HepG2 (cell line): ENCODE data around the gene PADI4. TPM values are rescaled to one million over a fixed set of nuclear protein-coding genes. Genes with fewer than 3 reads are reported as not detected.
"Not testable (repeated sequence)": the region's sequence is repeated elsewhere in the genome, so short reads cannot be mapped to it uniquely, and the experiment has no call there.

ENCODE experiments used
- ATAC-seq: fragments of 200-7000 bp; cut with Tn5 transposase; 3 replicates; pipeline ENCODE4 v1.9.1; 2020; ENCODE audit warnings: mild to moderate bottlenecking, moderate library complexity
- BruUV-seq: library from RNA; stranded (reverse); fragments of 400-500 nt; replicated peaks from 2 replicates; lab custom pipeline; 2021; lab: Mats Ljungman, UMichigan
- CTCF ChIA-PET: fragments of 300-600 bp; formaldehyde crosslinking; extraction: SDS; loops from one replicate; lab custom pipeline; 2021; ENCODE audit warnings: low total read pairs, inconsistent platforms, low intra/inter-chr PET ratio; lab: Yijun Ruan, JAX
- POLR2A ChIA-PET: fragments of 350-600 bp; sonication (Branson Sonifier 250); formaldehyde crosslinking; loops from one replicate; lab custom pipeline; 2020; ENCODE audit warnings: antibody characterized with exemption, inconsistent platforms; lab: Yijun Ruan, JAX
- DNase-seq: peaks from one replicate; pipeline ENCODE4 v3.0.0-alpha.2; 2015; ENCODE audit warnings: low spot score
- FAIRE-seq: peaks from 3 replicates; lab custom pipeline; 2011; peaks lifted over from hg19 to GRCh38; lab: Jason Lieb, UNC
- H2AFZ ChIP-seq: one replicate; pipeline ENCODE4 v1.6.1; 2011; ENCODE audit warnings: low read length, inconsistent platforms
- H3K27ac ChIP-seq: fragments of 300-600 bp; 3 replicates; pipeline ENCODE4 v1.8.0; 2011; ENCODE audit warnings: mixed run types, mild to moderate bottlenecking, mixed read lengths, low read length, inconsistent platforms; ENCODE audit not compliant: insufficient read depth; ENCODE audit errors: extremely low read length
- H3K27me3 ChIP-seq, 2 experiments: fragments of 200-600 bp in 1 of 2; 2 replicates in 1 of 2; 3 replicates in 1 of 2; pipeline versions ENCODE4 v1.6.0 to v1.8.0; 2011; ENCODE audit warnings: low read length in 2 of 2, mild to moderate bottlenecking in 2 of 2, moderate library complexity in 2 of 2, inconsistent platforms in 1 of 2; ENCODE audit not compliant: insufficient read depth in 2 of 2, control insufficient read depth in 1 of 2
- H3K36me3 ChIP-seq, 2 experiments: fragments of 200-600 bp in 1 of 2; replicated peaks in 1 of 2; 2 replicates in 1 of 2; 3 replicates in 1 of 2; pipeline versions ENCODE4 v1.5.1 to v1.8.0; 2011; ENCODE audit warnings: low read length in 2 of 2, inconsistent platforms in 1 of 2; ENCODE audit not compliant: insufficient read depth in 2 of 2, control insufficient read depth in 1 of 2
- H3K4me1 ChIP-seq: 2 replicates; pipeline ENCODE4 v1.5.1; 2012; ENCODE audit warnings: low read length, inconsistent platforms; ENCODE audit not compliant: insufficient read depth
- H3K4me2 ChIP-seq: 2 replicates; pipeline ENCODE4 v1.6.0; 2011; ENCODE audit warnings: low read depth, low read length, inconsistent platforms
- H3K4me3 ChIP-seq, 3 experiments: fragments of 200-600 bp in 1 of 3; sonication (generic), shearing (Covaris generic) in 1 of 3; replicated peaks in 1 of 3; 2 replicates each; pipeline ENCODE4 v1.5.1; 2011 to 2016; ENCODE audit warnings: low read length in 3 of 3, inconsistent platforms in 2 of 3, low read depth in 2 of 3, mild to moderate bottlenecking in 2 of 3, control low read depth in 1 of 3, mixed read lengths in 1 of 3; ENCODE audit not compliant: insufficient read depth in 1 of 3
- H3K79me2 ChIP-seq: one replicate; pipeline ENCODE4 v1.6.1; 2011; ENCODE audit warnings: low read length, inconsistent platforms; ENCODE audit not compliant: insufficient read depth
- H3K9ac ChIP-seq: 2 replicates; pipeline ENCODE4 v1.6.0; 2011; ENCODE audit warnings: mild to moderate bottlenecking, low read depth, low read length, inconsistent platforms; ENCODE audit not compliant: insufficient read depth
- H3K9me3 ChIP-seq: 2 replicates; pipeline ENCODE4 v1.5.1; 2012; ENCODE audit warnings: mild to moderate bottlenecking, low read length
- H4K20me1 ChIP-seq: 2 replicates; pipeline ENCODE4 v1.6.0; 2011; ENCODE audit warnings: inconsistent platforms, mild to moderate bottlenecking, low read length, moderate library complexity; ENCODE audit not compliant: insufficient read depth
- WGBS: methylation state at CpG from one replicate; pipeline ENCODE4 v1.1.6; 2017; ENCODE audit warnings: low lambda C conversion rate; 5-methylcytosine and 5-hydroxymethylcytosine counted together
- in situ Hi-C: cut with HindIII; loops from 2 replicates; pipeline ENCODE4 v1.10.0; 2017; ENCODE audit warnings: low pct_unique_long_range_greater_than_20kb; ENCODE audit not compliant: extremely low pct_ligation_motif_present
- intact Hi-C: fragments of 100-400 bp; cut with micrococcal nuclease; formaldehyde crosslinking; loops from one replicate; pipeline ENCODE4 v1.10.0; 2022; ENCODE audit not compliant: unreplicated experiment
- polyA plus RNA-seq, 8 experiments: library from polyadenylated mRNA; depleted of rRNA in 3 of 8; stranded (reverse) in 7 of 8; unstranded in 1 of 8; fragments of >200 nt; fragmentation: Illumina TruSeq in 4 of 8; extraction: Trizol in 4 of 8; gene quantifications; 2 replicates each; pipeline versions ENCODE4 v1.2.1 to v1.2.3, GENCODE V29; 2011 to 2016; ENCODE audit warnings: low read depth in 4 of 8, missing spikeins in 1 of 8, mixed read lengths in 1 of 8; ENCODE audit not compliant: insufficient read depth in 1 of 8
- total RNA-seq, 5 experiments: library from RNA; depleted of rRNA; stranded (reverse); fragments of >200 nt; fragmentation: Illumina TruSeq; extraction: Trizol; gene quantifications; 2 replicates each; pipeline ENCODE4 v1.2.3, GENCODE V29; 2016; ENCODE audit warnings: low read depth in 1 of 5

The PADI4 gene
- total and polyA plus RNA-seq, 2 of the 13 experiments (the other 11 are each of a cell fraction or from before 2014, with no cell fraction given), result 0.04 TPM

DNA sequence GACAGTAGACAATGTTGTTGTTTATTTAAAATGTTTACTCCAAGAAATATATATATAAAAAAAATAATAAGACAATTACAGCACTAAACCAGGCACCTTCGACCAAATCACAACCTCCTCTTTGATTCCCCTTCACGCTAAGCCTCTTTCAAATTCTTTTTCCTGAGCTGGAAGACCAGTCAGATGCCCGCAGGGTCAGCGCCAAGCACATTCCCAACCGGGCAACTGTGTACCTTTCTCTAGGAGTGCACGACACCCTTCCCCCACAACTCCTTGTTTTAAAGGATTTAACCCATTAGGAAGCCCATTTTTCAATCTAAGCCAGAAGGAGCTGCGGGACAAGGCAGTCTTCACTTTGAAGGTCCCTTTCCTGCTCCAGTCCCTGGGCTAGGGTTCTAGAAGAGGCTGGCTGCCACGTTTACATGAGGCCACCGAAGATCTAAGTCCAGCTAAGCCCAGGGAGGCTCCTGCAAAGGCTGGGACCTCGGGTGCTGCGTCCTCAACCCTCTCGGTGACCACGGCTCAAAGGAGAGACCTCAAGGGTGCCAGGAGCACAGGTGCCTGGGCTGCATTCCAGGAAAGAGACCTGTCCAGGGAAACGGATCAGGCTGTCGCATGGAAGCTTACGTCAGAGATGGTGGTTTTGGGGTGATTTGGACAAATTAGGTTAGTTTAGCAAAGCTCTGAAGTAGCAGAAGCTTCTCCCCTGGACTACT is 98.9 kb downstream of the PADI4 start:
- intact Hi-C loops, H3K9me3 ChIP-seq, BruUV-seq, H3K27ac ChIP-seq, H3K4me3 ChIP-seq, H3K4me2 ChIP-seq, H2AFZ ChIP-seq, H4K20me1 ChIP-seq, in situ Hi-C loops, H3K79me2 ChIP-seq, FAIRE-seq, H3K27me3 ChIP-seq, ATAC-seq, POLR2A ChIA-PET, DNase-seq, H3K9ac ChIP-seq, H3K4me1 ChIP-seq: not testable (repeated sequence)
- CTCF ChIA-PET, result interaction anchor here (0.9 kb wide), 1 partner anchor 281 kb away, joined by 3 read pairs; no protein-coding TSS in a partner anchor
- H3K36me3 ChIP-seq, result peaks cover 16 to 39% of the 10 kb centered on the region in 2 experiments; a peak in 4 of 5 replicates
- WGBS, result 92% methylated on average over 16 of the region's 16 CpGs

DNA sequence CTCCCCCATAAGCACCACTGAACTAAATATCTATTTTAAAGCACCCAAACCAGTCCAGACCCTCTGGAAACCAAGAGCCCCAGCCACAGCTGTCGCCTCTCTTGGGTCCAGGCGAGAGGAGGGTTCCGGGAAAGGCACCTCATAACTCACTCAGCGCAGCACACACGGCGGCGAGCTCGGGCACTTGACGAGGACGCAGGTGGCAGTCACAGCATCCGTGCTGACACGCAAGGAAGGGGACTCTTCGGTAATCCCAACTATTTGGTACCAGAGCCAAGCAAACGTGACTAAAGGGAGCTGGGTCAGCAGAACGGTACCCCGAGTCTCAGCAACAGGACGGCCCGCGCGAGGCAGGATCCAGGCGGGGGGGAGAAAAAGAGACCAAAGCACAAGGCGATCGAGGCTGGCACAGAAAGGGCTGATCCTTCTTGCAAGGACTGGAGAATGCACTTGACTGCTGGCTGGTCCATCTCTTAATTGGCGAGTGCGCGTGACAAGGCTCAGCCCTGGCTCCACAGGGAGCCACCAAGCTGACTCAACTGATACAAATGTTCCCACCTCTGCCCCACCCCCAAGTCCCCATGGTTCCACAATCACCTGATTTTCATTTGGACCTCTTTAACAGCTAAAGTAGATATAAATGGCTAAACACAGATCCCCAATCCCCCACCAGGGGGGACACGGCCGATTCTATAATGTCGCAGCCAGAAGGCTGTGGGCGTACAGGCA is 100.0 kb downstream of the PADI4 start:
- peaks cover 23 to 49% of the 10 kb centered on the region in 2 experiments for H3K36me3 ChIP-seq

More for the DNA sequence above, 100.0 kb downstream of the PADI4 start:
- H3K79me2 ChIP-seq, ATAC-seq, CTCF ChIA-PET, FAIRE-seq, H3K27ac ChIP-seq, H4K20me1 ChIP-seq, POLR2A ChIA-PET, in situ Hi-C loops, H2AFZ ChIP-seq, DNase-seq, H3K27me3 ChIP-seq, H3K4me3 ChIP-seq, H3K9me3 ChIP-seq, H3K4me1 ChIP-seq, H3K4me2 ChIP-seq, intact Hi-C loops, H3K9ac ChIP-seq, BruUV-seq: not testable (repeated sequence)
- WGBS, result 98% methylated on average over 30 of the region's 30 CpGs
